ENCODE results near the gene NTNG2. TPM values are rescaled to one million over a fixed set of nuclear protein-coding genes. Genes with fewer than 3 reads are reported as not detected.

NTNG2 gene
- total and polyA plus RNA-seq, 2 of the 13 experiments (the other 11 are each of a cell fraction or from before 2014, with no cell fraction given): 0.02 to 0.36 TPM

DNA sequence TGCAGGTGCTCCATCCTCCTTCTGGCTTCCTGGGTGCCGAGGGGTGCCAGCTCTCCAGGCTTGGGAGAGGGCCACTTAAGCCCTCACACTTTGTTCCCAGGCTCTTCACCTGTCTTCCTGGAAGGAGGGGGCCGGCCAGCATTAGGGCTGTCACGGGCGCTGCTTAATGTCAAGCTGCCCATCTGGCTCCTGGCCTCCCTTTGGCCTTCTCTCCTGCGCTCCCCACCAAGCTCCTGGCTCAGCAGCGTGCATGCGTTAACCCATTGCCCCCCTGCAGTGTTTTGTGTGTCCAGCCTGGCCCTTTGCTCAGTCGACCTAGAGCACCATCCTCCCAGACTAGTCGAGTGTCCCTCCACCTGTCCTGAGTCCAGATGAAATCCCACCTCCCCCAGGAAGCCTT, 21.3 kb downstream of the NTNG2 start (continued):
- TF ChIP-seq, protein P1, sequence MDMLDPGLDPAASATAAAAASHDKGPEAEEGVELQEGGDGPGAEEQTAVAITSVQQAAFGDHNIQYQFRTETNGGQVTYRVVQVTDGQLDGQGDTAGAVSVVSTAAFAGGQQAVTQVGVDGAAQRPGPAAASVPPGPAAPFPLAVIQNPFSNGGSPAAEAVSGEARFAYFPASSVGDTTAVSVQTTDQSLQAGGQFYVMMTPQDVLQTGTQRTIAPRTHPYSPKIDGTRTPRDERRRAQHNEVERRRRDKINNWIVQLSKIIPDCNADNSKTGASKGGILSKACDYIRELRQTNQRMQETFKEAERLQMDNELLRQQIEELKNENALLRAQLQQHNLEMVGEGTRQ (IDR thresholded peaks at IDR 0.05; ENCODE audit: low read depth, low read length): no peak
- TF ChIP-seq, protein P1 (CRISPR knock-in tag; IDR thresholded peaks at IDR 0.05; ENCODE audit: borderline replicate concordance): no peak
- TF ChIP-seq SATB2 (CRISPR knock-in tag; IDR thresholded peaks at IDR 0.05): no peak
- no peak for TF ChIP-seq JDP2 (CRISPR knock-in tag; IDR thresholded peaks at IDR 0.05; ENCODE audit: borderline replicate concordance)
- TF ChIP-seq ZNF569 (CRISPR knock-in tag; IDR thresholded peaks at IDR 0.05; ENCODE audit: borderline replicate concordance): no peak
- TF ChIP-seq, protein P2, sequence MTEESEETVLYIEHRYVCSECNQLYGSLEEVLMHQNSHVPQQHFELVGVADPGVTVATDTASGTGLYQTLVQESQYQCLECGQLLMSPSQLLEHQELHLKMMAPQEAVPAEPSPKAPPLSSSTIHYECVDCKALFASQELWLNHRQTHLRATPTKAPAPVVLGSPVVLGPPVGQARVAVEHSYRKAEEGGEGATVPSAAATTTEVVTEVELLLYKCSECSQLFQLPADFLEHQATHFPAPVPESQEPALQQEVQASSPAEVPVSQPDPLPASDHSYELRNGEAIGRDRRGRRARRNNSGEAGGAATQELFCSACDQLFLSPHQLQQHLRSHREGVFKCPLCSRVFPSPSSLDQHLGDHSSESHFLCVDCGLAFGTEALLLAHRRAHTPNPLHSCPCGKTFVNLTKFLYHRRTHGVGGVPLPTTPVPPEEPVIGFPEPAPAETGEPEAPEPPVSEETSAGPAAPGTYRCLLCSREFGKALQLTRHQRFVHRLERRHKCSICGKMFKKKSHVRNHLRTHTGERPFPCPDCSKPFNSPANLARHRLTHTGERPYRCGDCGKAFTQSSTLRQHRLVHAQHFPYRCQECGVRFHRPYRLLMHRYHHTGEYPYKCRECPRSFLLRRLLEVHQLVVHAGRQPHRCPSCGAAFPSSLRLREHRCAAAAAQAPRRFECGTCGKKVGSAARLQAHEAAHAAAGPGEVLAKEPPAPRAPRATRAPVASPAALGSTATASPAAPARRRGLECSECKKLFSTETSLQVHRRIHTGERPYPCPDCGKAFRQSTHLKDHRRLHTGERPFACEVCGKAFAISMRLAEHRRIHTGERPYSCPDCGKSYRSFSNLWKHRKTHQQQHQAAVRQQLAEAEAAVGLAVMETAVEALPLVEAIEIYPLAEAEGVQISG (CRISPR knock-in tag; IDR thresholded peaks at IDR 0.05): no peak
- no peak for TF ChIP-seq ZNF430 (CRISPR knock-in tag; IDR thresholded peaks at IDR 0.05)

DNA sequence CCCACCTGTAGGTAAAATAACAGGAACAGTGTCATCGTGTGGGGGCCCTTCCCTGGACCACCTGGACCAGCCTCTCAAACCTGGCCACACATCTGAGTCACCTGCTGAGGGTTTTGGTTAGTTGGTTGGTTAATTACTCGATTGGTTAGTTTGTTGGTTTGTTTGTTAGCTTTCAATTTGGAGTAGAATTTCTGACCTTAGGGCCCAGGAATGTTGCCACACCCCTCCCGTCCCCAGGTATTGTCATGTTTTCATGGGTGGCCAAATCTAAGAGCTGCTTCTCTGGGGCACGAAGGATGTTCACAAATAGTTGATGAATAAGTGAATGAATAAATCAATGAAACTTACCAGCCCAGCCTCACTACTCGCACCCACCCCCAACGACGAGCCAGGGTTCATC, 21.9 kb downstream of the NTNG2 start:
- 13% methylated on average over 6 of the region's 7 CpGs for WGBS (ENCODE audit: low lambda C conversion rate)
- ATAC-seq: no peak
- peaks cover 15 to 87% of the 10 kb centered on the region in 2 experiments for H3K27me3 ChIP-seq (ENCODE audit: control insufficient read depth in 1 of 2, insufficient read depth in 2 of 2, low read length in 2 of 2)
- in situ Hi-C loops (cut with HindIII; ENCODE audit: extremely low pct_ligation_motif_present, low pct_unique_long_range_greater_than_20kb): no loop called here
- H3K9ac ChIP-seq (ENCODE audit: insufficient read depth, low read depth, low read length): no peak overlapping the region
- H3K4me1 ChIP-seq (ENCODE audit: insufficient read depth, low read length): no peaks in the 10 kb centered on the region
- ChIA-PET POLR2A (no interaction called here), CTCF (ENCODE audit: low intra/inter-chr PET ratio, low total read pairs) (no interaction called here)
- no peak overlapping the region for H3K4me2 ChIP-seq (ENCODE audit: low read depth, low read length)
- H3K79me2 ChIP-seq (ENCODE audit: insufficient read depth, low read length): no peaks in the 10 kb centered on the region
- FAIRE-seq: no peak
- no peak for DNase-seq (ENCODE audit: low spot score)
- no peak overlapping the region for H2AFZ ChIP-seq (ENCODE audit: low read length)
- no peaks in the 10 kb centered on the region for H3K36me3 ChIP-seq (replicated peaks in 1 of 2; ENCODE audit: control insufficient read depth in 1 of 2, insufficient read depth in 2 of 2, low read length in 2 of 2)
- H3K4me3 ChIP-seq (replicated peaks in 1 of 3; ENCODE audit: insufficient read depth in 1 of 3, low read depth in 2 of 3, low read length in 3 of 3): no peak overlapping the region
- peaks cover 11% of the 10 kb centered on the region; the same call in 1 of the 2 replicates for H4K20me1 ChIP-seq (ENCODE audit: insufficient read depth, low read length)
- intact Hi-C loops (cut with micrococcal nuclease; ENCODE audit: unreplicated experiment): no loop called here
- BruUV-seq (replicated peaks): no TSS peak
- no peak overlapping the region for H3K27ac ChIP-seq (ENCODE audit: extremely low read length, insufficient read depth, low read length)
- H3K9me3 ChIP-seq (ENCODE audit: low read length): no peaks in the 10 kb centered on the region
- no peak for TF ChIP-seq SCMH1 (CRISPR knock-in tag; IDR thresholded peaks at IDR 0.05; ENCODE audit: borderline replicate concordance)
- TF ChIP-seq, protein P3, sequence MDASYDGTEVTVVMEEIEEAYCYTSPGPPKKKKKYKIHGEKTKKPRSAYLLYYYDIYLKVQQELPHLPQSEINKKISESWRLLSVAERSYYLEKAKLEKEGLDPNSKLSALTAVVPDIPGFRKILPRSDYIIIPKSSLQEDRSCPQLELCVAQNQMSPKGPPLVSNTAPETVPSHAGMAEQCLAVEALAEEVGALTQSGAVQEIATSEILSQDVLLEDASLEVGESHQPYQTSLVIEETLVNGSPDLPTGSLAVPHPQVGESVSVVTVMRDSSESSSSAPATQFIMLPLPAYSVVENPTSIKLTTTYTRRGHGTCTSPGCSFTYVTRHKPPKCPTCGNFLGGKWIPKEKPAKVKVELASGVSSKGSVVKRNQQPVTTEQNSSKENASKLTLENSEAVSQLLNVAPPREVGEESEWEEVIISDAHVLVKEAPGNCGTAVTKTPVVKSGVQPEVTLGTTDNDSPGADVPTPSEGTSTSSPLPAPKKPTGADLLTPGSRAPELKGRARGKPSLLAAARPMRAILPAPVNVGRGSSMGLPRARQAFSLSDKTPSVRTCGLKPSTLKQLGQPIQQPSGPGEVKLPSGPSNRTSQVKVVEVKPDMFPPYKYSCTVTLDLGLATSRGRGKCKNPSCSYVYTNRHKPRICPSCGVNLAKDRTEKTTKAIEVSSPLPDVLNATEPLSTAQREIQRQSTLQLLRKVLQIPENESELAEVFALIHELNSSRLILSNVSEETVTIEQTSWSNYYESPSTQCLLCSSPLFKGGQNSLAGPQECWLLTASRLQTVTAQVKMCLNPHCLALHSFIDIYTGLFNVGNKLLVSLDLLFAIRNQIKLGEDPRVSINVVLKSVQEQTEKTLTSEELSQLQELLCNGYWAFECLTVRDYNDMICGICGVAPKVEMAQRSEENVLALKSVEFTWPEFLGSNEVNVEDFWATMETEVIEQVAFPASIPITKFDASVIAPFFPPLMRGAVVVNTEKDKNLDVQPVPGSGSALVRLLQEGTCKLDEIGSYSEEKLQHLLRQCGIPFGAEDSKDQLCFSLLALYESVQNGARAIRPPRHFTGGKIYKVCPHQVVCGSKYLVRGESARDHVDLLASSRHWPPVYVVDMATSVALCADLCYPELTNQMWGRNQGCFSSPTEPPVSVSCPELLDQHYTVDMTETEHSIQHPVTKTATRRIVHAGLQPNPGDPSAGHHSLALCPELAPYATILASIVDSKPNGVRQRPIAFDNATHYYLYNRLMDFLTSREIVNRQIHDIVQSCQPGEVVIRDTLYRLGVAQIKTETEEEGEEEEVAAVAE (CRISPR knock-in tag; IDR thresholded peaks at IDR 0.05; ENCODE audit: borderline replicate concordance): no peak
- TF ChIP-seq, protein P4, sequence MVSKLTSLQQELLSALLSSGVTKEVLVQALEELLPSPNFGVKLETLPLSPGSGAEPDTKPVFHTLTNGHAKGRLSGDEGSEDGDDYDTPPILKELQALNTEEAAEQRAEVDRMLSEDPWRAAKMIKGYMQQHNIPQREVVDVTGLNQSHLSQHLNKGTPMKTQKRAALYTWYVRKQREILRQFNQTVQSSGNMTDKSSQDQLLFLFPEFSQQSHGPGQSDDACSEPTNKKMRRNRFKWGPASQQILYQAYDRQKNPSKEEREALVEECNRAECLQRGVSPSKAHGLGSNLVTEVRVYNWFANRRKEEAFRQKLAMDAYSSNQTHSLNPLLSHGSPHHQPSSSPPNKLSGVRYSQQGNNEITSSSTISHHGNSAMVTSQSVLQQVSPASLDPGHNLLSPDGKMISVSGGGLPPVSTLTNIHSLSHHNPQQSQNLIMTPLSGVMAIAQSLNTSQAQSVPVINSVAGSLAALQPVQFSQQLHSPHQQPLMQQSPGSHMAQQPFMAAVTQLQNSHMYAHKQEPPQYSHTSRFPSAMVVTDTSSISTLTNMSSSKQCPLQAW (CRISPR knock-in tag; IDR thresholded peaks at IDR 0.05): no peak

All from HepG2 (cell line).